KMS-11 (cell line): Measurements from ENCODE around the gene RFTN1.

Source experiments
- H2AFZ ChIP-seq: fragments of 200-600 bp; sonication (generic); 2 replicates; pipeline ENCODE4 v1.6.1; 2016; ENCODE audit warnings: antibody characterized with exemption, mixed run types, low read depth
- H3K27ac ChIP-seq: fragments of 200-600 bp; sonication (generic); 2 replicates; pipeline ENCODE4 v1.6.1; 2016; ENCODE audit warnings: mild to moderate bottlenecking, mixed run types
- H3K27me3 ChIP-seq: fragments of 200-600 bp; sonication (generic); 2 replicates; pipeline ENCODE4 v1.6.1; 2017; ENCODE audit warnings: mild to moderate bottlenecking, low read depth, mixed run types, moderate library complexity; ENCODE audit not compliant: insufficient read depth
- H3K36me3 ChIP-seq: fragments of 200-600 bp; sonication (generic); 2 replicates; pipeline ENCODE4 v1.6.1; 2017; ENCODE audit warnings: mild to moderate bottlenecking, mixed run types; ENCODE audit not compliant: insufficient read depth
- H3K4me1 ChIP-seq: fragments of 200-600 bp; sonication (generic); 2 replicates; pipeline ENCODE4 v1.6.1; 2016; ENCODE audit warnings: mild to moderate bottlenecking, low read depth, mixed run types; ENCODE audit not compliant: poor library complexity, severe bottlenecking
- H3K4me2 ChIP-seq: fragments of 200-600 bp; sonication (generic); 2 replicates; pipeline ENCODE4 v1.7.0; 2016; ENCODE audit warnings: mild to moderate bottlenecking, mixed run types
- H3K4me3 ChIP-seq: fragments of 200-600 bp; sonication (generic); IDR thresholded peaks from 2 replicates; pipeline ENCODE4 v1.6.1; 2017; ENCODE audit warnings: low read depth, low read length, mixed read lengths; ENCODE audit not compliant: insufficient read depth
- H3K79me2 ChIP-seq: fragments of 200-600 bp; sonication (generic); 2 replicates; pipeline ENCODE4 v1.6.1; 2016; ENCODE audit warnings: low read depth, mixed run types; ENCODE audit not compliant: insufficient read depth
- H3K9ac ChIP-seq: fragments of 200-600 bp; sonication (generic); 2 replicates; pipeline ENCODE4 v1.6.1; 2016; ENCODE audit warnings: mild to moderate bottlenecking, mixed run types
- H4K20me1 ChIP-seq: fragments of 200-600 bp; sonication (generic); 2 replicates; pipeline ENCODE4 v1.6.1; 2016; ENCODE audit warnings: mild to moderate bottlenecking, mixed run types; ENCODE audit not compliant: insufficient read depth
- TF ChIP-seq, protein P1 (sequence below): fragments of 200-600 bp; sonication (generic); conservative IDR thresholded peaks from 2 replicates; pipeline ENCODE4 v1.6.1; 2017; ENCODE audit warnings: low read depth, mild to moderate bottlenecking, antibody characterized with exemption, low read length, moderate library complexity, mixed read lengths

The RFTN1 gene

DNA sequence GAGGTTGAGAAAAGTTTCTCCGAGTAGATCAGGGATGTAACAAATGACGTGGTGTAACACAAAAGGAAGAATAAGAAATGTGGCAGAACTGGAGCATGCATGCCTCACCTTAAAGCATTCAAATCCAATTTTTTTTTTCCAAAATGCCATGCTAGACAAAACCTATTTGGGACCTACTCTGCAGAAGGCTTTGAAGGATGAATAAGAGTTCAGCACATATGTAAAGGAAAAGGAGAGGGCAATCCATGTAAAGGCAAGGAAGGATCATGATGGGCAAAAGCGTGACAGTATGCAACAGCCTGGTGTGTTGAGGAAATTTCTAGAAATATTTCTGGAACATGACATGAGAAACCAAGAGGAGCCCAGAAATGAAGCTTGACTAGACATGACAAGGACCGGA is 132.1 kb downstream of the RFTN1 start:
- Histone ChIP-seq H3K79me2 (no peaks in the 10 kb centered on the region), H3K4me3 (no peak overlapping the region)

DNA sequence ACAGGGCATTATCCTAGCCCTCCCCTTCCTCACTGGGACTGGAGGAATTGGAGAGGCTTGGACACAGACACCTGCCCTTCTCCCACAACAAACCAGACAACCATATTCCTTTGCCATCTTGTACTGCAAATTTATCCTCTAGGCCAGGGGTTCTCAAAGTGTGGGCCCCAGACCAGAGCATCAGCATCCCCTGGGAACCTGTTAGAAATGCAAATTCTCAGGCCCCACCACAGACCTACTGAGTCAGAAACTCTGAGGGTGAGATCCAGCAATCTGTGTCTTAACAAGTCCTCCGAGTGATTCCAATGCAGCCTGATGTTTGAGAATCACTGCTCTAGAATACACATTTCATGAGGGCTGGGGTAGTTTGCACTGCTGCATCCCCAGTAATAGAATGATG is 133.1 kb downstream of the RFTN1 start:
- TF ChIP-seq, protein P1, sequence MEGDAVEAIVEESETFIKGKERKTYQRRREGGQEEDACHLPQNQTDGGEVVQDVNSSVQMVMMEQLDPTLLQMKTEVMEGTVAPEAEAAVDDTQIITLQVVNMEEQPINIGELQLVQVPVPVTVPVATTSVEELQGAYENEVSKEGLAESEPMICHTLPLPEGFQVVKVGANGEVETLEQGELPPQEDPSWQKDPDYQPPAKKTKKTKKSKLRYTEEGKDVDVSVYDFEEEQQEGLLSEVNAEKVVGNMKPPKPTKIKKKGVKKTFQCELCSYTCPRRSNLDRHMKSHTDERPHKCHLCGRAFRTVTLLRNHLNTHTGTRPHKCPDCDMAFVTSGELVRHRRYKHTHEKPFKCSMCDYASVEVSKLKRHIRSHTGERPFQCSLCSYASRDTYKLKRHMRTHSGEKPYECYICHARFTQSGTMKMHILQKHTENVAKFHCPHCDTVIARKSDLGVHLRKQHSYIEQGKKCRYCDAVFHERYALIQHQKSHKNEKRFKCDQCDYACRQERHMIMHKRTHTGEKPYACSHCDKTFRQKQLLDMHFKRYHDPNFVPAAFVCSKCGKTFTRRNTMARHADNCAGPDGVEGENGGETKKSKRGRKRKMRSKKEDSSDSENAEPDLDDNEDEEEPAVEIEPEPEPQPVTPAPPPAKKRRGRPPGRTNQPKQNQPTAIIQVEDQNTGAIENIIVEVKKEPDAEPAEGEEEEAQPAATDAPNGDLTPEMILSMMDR, result no peak
- Histone ChIP-seq H3K4me1 (no peaks in the 10 kb centered on the region), H3K79me2 (no peaks in the 10 kb centered on the region), H3K4me2 (no peak overlapping the region), H3K36me3 (no peaks in the 10 kb centered on the region), H3K9ac (no peak overlapping the region), H3K27ac (no peak overlapping the region), H3K4me3 (no peak overlapping the region), H4K20me1 (no peaks in the 10 kb centered on the region), H3K27me3 (no peaks in the 10 kb centered on the region), H2AFZ (no peak overlapping the region)

More for the DNA sequence above, 132.1 kb downstream of the RFTN1 start:
- Histone ChIP-seq H3K27me3 (no peaks in the 10 kb centered on the region), H2AFZ (no peak overlapping the region), H3K27ac (no peak overlapping the region), H3K4me2 (no peak overlapping the region), H3K36me3 (no peaks in the 10 kb centered on the region), H3K4me1 (no peaks in the 10 kb centered on the region), H4K20me1 (no peaks in the 10 kb centered on the region), H3K9ac (no peak overlapping the region)
- TF ChIP-seq, protein P1, result no peak

DNA sequence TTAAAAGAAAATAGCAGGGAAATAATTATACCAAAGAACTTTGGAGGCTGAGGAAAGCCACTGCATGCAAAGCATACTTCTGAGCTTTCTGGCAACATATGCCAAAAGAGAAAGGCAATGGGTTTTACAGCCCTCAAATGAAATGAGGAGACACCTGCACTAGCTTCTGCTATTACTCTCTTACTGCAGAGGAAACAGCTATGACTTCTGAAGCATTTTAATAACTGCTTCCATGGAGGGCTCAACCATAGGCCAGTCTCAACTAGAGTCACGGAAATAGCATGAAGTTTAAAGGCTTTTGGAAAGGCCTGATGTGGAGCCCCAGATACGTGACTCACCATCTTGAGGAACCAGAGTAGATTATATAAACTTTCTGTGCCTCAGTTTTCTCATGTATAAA is 133.7 kb downstream of the RFTN1 start:
- Histone ChIP-seq H2AFZ (no peak overlapping the region), H3K36me3 (no peaks in the 10 kb centered on the region), H3K27me3 (no peaks in the 10 kb centered on the region), H3K4me2 (no peak overlapping the region), H3K79me2 (no peaks in the 10 kb centered on the region), H3K4me3 (no peak overlapping the region), H4K20me1 (no peaks in the 10 kb centered on the region), H3K27ac (no peak overlapping the region), H3K9ac (no peak overlapping the region), H3K4me1 (no peaks in the 10 kb centered on the region)
- TF ChIP-seq, protein P1, result no peak

DNA sequence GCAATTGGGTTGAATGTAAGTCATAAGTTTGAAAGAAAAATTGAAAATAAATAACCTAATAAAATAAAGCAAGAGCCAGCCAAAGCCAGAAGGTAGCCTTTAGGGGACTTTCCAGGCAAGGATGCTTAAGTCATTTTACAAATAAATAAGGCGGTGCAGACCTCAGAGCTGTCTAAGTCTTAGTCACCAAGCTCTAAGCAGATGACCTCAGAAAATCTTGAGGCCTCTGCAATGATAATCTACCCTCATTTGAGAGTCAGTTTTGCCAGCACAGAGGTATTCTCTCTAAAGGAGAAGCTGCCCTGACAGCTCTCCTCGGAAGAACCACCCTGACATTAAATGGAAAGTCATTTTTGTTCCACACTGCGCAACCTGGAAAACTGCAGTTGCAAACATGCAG is 134.6 kb downstream of the RFTN1 start:
- Histone ChIP-seq H3K36me3 (no peaks in the 10 kb centered on the region), H3K4me3 (no peak overlapping the region), H3K4me1 (no peaks in the 10 kb centered on the region), H3K27me3 (no peaks in the 10 kb centered on the region), H2AFZ (no peak overlapping the region), H3K4me2 (no peak overlapping the region), H4K20me1 (no peaks in the 10 kb centered on the region), H3K79me2 (no peaks in the 10 kb centered on the region), H3K9ac (no peak overlapping the region), H3K27ac (no peak overlapping the region)
- TF ChIP-seq, protein P1, result no peak
